Measurements from ENCODE around the gene HAPLN3. TPM values are rescaled to one million over a fixed set of nuclear protein-coding genes. Genes with fewer than 3 reads are reported as not detected.

HAPLN3 gene
- total RNA-seq, 1 donor from 2014 or later = 16.8 TPM

- TF ChIP-seq CTCF (IDR thresholded peaks at IDR 0.05; ENCODE audit: insufficient read depth, low read length, poor library complexity, severe bottlenecking) = no peak
- no peak for DNase-seq (ENCODE audit: low read depth)
- no peaks in the 10 kb centered on the region for H3K36me3 ChIP-seq (ENCODE audit: control insufficient read depth, insufficient read depth, low read length)
- H3K27me3 ChIP-seq (ENCODE audit: control insufficient read depth, insufficient read depth, low read length) = no peaks in the 10 kb centered on the region
- no peak overlapping the region for H3K4me3 ChIP-seq (ENCODE audit: low read depth, low read length)
These were observed 12.8 kb upstream of the HAPLN3 start for GRCh38 chr15:88908123-88908522.

- Histone ChIP-seq H3K4me3 (ENCODE audit: low read depth, low read length) (no peak overlapping the region), H3K36me3 (ENCODE audit: control insufficient read depth, insufficient read depth, low read length) (no peaks in the 10 kb centered on the region), H3K27me3 (ENCODE audit: control insufficient read depth, insufficient read depth, low read length) (no peaks in the 10 kb centered on the region)
- no peak for TF ChIP-seq CTCF (IDR thresholded peaks at IDR 0.05; ENCODE audit: insufficient read depth, low read length, poor library complexity, severe bottlenecking)
- DNase-seq (ENCODE audit: low read depth) = no peak
These were observed 11.8 kb upstream of the HAPLN3 start for GRCh38 chr15:88907111-88907510.

GRCh38 chr15:88906551-88906950, 11.2 kb upstream of the HAPLN3 start:
- no peaks in the 10 kb centered on the region for H3K36me3 ChIP-seq (ENCODE audit: control insufficient read depth, insufficient read depth, low read length)

GRCh38 chr15:88906130-88906529, 10.8 kb upstream of the HAPLN3 start:
- Histone ChIP-seq H3K36me3 (ENCODE audit: control insufficient read depth, insufficient read depth, low read length) (no peaks in the 10 kb centered on the region), H3K4me3 (ENCODE audit: low read depth, low read length) (no peak overlapping the region), H3K27me3 (ENCODE audit: control insufficient read depth, insufficient read depth, low read length) (no peaks in the 10 kb centered on the region)
- TF ChIP-seq CTCF (IDR thresholded peaks at IDR 0.05; ENCODE audit: insufficient read depth, low read length, poor library complexity, severe bottlenecking) = no peak
- no peak for DNase-seq (ENCODE audit: low read depth)

More at GRCh38 chr15:88906551-88906950, 11.2 kb upstream of the HAPLN3 start:
- DNase-seq (ENCODE audit: low read depth) = no peak
- TF ChIP-seq CTCF (IDR thresholded peaks at IDR 0.05; ENCODE audit: insufficient read depth, low read length, poor library complexity, severe bottlenecking) = no peak
- H3K4me3 ChIP-seq (ENCODE audit: low read depth, low read length) = no peak overlapping the region
- H3K27me3 ChIP-seq (ENCODE audit: control insufficient read depth, insufficient read depth, low read length) = no peaks in the 10 kb centered on the region

- DNase-seq (ENCODE audit: low read depth) = no peak
- H3K27me3 ChIP-seq (ENCODE audit: control insufficient read depth, insufficient read depth, low read length) = no peaks in the 10 kb centered on the region
- no peak overlapping the region for H3K4me3 ChIP-seq (ENCODE audit: low read depth, low read length)
- TF ChIP-seq CTCF (IDR thresholded peaks at IDR 0.05; ENCODE audit: insufficient read depth, low read length, poor library complexity, severe bottlenecking) = no peak
- H3K36me3 ChIP-seq (ENCODE audit: control insufficient read depth, insufficient read depth, low read length) = no peaks in the 10 kb centered on the region
These were observed 10.2 kb upstream of the HAPLN3 start for GRCh38 chr15:88905576-88905975.

- Histone ChIP-seq H3K27me3 (ENCODE audit: control insufficient read depth, insufficient read depth, low read length) (no peaks in the 10 kb centered on the region), H3K36me3 (ENCODE audit: control insufficient read depth, insufficient read depth, low read length) (no peaks in the 10 kb centered on the region), H3K4me3 (ENCODE audit: low read depth, low read length) (no peak overlapping the region)
- peak; percentile 98 for TF ChIP-seq CTCF (IDR thresholded peaks at IDR 0.05; ENCODE audit: insufficient read depth, low read length, poor library complexity, severe bottlenecking)
- DNase-seq (ENCODE audit: low read depth) = no peak
These were observed 9.4 kb upstream of the HAPLN3 start for GRCh38 chr15:88904624-88905327.

All from kidney epithelial cell (primary cell).